HG03159 (cell line): ENCODE results near the gene SIVA1.
A peak's percentile ranks its signal among the peaks of the same experiment; 100 is the strongest.
"Not testable (repeated sequence)": the region's sequence is repeated elsewhere in the genome, so short reads cannot be mapped to it uniquely, and the experiment has no call there.

Experiments
- ATAC-seq: cut with Tn5 transposase; IDR thresholded peaks from one replicate; pipeline ENCODE4 v1.9.1; 2021; ENCODE audit warnings: mild to moderate bottlenecking, moderate library complexity; ENCODE audit not compliant: unreplicated experiment

Gene SIVA1

DNA sequence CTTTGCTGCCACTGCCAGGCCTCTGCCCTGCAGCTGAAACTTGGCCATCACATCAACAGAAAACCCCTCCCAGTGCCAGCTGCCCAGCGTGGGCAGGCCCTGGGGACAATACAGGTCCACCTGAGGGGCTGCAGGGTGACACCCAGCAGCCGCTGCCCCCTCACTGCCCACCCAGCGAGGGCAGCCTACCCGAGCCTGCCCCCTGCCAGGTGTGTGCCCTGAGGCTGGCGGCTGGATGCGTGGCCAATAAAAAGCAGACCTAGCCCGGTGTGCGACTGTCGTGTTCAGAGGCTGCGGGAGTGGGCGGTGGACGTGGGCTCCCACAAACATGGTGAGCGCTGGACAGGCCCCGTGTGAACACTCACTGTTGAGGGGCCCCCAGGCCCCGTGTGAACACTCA is 33.6 kb upstream of the SIVA1 start:
- ATAC-seq, result no peak

DNA sequence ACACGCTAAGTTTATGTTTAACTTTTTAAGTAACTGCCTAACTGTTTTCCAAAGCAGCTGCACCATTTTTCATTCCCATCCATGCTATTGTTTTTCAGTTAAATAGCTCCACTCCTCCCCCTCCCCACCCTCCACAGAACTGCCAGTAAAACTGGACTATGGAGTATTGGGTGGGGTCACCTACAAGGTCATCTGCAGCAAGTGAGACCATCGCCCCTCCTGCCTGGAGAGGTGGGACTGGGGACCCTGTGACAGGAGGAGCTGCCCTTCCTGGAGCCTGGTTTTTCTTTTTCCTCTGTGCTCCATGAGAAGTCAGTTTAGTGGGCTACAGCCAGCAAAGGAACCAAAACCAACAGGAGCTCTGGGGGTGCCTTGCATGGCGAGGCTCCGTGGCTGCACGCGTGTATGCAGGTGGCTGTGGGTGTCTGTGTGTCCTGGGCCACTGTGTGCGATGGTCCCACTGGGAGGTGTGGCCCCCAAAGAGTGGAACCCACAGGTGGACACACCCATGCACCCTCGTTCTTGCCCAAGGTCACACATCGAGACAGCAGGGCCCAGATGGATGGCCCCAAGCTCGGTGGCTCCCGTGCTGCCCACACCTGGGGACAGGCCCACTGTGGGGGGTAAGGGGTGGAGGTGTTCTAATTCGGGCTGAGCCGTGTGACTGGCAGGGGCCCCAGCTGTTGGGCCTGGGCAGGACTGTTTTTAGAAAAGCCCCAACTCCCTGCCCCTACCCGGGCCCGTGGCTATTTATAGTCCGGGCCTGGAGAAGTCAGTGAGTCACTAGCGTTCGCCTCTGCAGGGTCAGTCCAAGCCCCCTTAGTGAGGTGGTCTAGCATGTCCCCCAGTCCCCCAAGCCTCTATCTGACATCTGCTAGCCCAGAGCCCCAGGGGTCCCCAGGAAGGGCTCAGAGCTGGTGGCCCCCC is 31.2 kb upstream of the SIVA1 start:
- no peak for ATAC-seq

DNA sequence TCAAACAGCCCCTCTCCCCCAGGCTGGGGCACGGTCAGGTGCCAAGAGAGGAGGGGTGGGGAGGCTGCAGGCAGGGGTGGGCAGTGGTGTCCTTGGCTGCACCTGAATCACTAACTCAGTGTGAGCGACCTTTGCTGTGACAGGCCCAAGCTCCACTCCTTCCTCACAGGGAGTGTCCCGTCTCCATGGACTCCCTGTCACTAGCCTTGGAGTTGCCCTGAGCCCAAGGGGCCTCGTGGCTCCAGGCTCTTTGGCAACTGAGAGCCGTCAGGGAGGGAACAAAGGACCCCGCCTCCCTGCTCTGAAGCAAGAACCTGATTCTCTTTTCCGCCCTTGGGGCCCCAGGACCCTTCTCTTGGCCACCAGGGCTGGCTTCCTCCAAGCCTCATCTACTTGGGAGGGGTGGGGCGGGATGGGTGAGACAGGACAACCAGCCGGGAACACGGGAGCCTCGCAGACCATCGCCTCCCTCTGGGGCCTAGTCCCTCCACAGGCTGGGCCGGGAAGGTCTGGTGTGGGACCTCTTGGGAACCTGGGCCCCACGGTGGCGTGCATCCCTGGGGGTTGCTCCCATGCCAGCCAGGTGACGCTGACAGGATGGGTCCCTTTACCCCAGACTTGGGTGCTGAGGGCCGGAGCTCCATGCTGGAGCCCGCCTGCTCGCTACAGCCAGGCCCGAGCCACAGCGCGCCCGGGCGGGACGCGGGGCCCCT is 29.9 kb upstream of the SIVA1 start:
- ATAC-seq, result no peak

DNA sequence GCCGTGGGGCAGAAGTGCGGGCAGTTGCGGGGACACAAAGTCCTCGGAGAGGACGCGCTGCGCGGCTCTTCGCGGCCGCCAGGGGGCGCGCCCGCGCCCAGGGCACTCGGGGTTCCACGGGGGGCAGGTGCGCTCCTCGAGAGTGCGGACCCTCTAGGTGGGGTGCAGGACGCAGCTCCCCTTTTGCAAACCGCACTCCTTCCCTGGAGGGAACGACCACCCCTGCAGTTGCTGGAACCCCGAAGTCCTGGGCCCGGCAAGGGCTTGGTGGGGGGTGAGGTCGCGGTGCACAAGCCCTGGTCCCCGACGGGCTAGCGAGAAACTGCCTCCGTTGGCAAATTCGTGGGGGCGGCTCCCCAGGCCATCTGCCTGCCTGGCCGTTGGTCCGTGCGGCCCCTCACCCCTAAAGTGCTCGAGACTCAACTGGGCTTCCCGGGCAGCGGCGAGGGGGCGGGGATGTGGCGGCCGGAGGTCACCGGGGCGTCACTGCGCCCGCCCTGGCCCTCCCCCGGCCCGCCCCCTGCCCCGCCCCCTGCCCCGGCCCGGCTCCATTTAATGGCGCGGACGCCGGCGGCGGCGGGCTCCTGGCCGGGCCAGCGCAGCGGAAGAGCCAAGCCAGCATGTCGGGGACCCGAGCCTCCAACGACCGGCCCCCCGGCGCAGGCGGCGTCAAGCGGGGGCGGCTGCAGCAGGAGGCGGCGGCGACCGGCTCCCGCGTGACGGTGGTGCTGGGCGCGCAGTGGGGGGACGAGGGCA is 29.1 kb upstream of the SIVA1 start, which contains the start of gene ADSS1:
Gene ADSS1, plus strand, starts transcription at position 579 of the 756 bp plus-strand sequence. Its CDS starts 42 bp downstream, at position 621.
- peak; percentile 49 for ATAC-seq

DNA sequence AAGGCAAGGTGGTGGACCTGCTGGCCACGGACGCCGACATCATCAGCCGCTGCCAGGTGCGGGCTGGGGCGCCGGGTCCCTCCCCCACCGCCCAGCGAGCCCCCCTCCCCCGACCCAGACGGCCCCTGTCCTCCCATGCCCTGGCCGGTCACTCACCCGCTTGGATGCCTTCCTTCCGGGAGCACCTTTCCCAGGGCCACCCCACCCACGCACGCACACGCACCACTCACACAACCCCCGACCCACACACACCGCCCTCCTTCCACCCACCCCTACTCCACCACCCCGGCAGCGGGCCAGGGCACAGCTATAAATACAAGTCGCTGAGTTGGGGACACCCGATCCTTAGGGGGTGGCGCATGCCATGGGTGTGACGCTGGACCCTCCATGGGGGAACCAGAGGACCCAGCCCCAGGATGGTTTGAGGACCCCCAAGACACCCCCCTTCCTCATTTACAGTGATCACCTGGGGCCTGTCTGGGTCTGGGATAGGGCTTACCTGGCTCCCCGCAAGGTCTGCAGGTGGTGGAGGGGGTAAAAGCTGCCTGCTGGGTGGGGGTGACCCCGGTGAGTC is 28.5 kb upstream of the SIVA1 start:
- no peak for ATAC-seq

DNA sequence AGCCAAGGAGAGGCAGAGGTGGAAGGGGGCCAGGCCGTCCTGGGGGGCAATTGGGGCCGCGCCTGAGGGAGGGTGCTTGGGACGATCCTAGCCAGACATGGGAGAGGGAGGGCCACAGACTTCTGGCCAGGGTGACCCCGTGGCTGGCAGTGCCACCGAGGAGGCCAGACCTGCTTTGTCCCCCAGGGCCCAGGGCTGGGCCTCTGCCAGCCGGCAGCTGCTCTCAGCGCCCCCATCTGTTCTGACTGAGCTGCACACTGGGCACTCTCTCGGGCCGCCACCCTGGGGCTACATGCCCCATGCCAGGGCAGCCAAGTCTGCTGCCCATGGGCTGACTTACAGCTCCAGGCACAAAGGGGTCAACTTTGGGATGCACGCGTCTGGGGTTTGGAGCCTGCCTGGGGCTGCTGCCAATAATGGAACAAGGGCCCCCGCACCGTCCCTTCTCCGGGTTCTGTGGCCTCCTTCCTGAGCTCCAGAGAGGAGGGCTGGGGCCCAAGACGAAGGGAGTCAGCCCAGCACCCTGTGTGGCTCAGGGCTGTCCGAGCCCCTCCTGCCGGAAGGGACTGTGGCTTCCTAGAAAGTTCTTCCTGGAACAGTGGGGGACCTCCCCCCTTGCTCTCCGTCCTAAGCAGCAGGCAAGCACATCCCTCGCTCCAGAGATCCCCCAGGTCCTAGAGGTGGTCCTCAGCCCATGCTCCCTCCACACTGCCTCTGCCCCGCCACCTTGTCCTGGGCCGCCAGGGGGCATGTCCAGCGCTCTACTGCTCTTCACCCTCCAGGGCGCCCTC is 27.8 kb upstream of the SIVA1 start:
- ATAC-seq, result no peak

DNA sequence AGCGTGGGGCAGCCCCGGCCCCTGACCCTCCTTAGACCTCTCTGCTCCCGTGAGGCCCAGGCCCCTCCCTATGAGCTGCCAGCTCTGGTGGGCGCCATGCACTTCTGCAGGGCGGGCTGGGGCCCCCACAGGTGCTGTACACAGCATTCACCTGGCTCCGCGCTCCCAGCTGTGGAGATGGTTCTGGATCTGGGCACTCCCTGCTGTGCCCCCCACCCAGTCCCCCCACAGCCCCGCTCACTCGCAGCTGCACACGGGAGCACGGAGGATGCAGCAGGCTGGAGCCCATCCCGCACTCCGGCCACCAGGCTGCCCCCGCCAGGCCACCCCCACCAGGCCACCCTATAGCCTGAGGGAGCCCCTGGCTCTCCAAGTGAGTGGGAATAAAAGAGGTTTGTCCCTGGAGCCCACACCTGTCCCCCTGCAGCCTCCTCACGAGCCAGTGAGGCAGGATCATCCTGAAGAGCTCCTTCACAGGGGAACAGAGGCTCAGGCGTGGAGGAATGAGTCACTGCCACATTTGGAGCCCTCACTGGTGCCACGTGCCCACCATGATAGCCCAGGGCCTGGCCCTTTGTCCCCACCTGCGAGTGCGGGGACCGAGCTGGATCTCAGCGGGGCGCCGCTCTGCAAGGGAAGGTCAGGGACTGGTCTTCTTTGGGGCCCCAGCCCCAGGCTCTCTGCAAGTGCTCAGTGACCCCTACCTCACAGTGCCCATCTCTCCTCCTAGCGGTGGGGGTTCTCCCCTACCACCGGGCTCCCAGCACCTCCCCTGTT is 27.0 kb upstream of the SIVA1 start:
- no peak for ATAC-seq

DNA sequence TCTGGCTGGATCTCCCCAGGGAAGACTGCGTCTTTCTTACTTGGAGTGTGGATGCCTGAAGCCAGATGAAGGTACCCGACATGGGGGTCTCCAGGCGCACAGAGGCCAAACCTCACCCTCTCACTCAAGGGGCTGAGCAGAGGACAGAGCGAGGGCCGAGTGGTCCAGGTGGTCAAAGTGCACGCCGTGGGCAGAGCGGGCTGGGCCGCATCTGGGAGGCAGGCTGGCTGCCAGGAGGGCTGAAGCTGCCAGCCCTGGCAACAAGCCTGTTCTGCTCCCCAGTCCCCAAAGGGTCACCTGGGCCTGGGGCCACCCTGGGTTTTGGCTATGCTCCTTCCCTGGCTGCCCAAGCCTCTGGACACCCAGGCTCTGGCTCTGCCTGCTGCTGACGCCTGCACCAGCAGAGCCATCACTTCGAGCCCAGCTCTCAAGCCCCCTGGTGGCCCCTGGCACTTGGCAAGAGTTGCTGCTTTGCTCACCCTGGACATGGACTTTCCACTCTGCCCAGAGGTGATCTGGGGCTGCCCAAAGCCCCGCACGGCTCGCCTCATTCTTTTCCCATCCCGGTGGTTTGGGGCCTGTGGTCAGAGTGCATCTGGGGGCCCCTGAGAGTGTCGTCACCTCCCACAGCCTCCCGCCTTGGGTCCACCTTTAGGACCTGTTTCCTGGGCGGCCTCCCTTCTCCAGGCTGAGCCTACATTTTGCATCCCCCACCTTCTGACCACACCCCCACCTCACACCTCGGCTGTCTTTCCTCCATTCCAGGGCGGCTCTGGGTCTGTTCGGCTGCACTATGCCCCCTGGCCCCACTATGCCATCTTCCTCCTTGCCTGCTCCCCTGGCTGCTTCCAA is 26.1 kb upstream of the SIVA1 start:
- ATAC-seq, result no peak

DNA sequence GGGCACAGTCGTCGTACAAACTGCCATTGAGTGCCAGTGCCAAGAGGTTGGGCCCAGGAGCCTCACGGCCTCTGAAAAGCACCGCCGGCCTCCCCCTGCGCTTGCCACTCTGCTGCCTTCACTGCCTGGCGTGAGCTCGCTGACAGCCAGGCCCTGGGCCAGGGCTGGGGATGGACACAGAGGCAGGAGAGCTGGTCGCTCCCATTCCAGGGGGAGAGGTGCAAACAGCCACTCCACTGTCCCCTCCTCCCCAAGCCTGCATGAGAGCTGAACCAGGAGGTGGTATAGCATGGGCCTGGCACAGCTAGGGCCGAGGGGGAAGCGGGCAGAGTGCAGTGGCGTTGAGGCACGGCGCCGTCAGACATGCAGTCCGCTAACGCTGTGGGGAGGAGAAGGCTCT is 24.3 kb upstream of the SIVA1 start:
- no peak for ATAC-seq

DNA sequence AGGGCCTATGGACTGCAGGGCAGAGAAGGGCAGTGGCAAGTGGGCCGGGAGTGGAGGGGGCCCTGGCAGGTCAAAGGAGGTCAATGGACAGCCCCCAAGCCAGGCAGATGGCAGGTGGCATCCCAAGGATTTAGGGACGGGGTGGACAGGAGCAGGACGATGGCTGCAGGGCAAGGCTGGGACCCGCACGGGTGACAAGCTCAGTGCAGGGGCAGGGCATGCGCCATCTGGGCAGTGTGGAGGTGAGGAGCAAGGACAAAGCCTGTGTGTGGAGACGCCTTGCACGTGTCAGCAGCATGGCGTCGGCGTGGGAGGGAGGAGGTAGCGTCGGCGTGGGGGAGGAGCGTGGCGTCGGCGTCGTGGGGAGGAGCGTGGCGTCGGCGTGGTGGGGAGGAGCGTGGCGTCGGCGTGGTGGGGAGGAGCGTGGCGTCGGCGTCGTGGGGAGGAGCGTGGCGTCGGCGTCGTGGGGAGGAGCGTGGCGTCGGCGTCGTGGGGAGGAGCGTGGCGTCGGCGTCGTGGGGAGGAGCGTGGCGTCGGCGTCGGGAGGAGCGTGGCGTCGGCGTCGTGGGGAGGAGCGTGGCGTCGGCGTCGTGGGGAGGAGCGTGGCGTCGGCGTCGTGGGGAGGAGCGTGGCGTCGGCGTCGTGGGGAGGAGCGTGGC is 23.6 kb upstream of the SIVA1 start:
- not testable (repeated sequence) for ATAC-seq

DNA sequence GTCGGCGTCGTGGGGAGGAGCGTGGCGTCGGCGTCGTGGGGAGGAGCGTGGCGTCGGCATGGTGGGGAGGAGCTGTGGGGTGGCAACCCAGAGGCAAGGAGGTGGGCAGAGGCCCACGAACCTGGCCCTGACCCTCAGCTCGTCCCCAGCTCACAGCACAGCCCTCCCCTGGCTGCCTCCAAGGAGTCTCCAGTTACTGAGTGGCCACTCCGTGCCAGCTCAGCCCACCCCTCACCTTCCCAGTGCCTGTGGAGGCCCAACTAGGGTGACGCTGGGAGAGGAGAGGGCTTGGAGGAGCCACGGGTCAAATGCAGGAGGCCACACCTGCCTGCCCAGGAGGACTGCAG is 23.1 kb upstream of the SIVA1 start:
- ATAC-seq, result no peak

DNA sequence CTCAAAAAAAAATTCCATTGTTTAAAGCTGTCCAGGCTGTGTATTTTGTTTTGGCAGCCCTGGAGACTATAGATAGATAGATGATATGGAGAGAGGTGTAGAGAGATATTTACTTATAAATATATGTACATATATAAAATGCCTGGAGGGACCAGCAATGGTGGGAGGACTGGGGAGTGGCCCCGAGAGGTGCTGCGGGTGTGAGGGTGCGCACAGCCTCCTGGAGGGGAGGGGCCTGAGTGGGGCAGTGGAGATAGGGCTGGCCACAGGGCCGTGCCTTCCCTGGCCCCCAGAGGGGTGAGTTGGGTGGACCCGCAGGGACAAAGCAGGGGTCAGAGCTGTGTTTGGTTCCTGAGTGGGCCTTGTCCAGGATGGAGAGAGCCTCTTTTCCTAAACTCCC is 22.5 kb upstream of the SIVA1 start:
- ATAC-seq, result no peak

DNA sequence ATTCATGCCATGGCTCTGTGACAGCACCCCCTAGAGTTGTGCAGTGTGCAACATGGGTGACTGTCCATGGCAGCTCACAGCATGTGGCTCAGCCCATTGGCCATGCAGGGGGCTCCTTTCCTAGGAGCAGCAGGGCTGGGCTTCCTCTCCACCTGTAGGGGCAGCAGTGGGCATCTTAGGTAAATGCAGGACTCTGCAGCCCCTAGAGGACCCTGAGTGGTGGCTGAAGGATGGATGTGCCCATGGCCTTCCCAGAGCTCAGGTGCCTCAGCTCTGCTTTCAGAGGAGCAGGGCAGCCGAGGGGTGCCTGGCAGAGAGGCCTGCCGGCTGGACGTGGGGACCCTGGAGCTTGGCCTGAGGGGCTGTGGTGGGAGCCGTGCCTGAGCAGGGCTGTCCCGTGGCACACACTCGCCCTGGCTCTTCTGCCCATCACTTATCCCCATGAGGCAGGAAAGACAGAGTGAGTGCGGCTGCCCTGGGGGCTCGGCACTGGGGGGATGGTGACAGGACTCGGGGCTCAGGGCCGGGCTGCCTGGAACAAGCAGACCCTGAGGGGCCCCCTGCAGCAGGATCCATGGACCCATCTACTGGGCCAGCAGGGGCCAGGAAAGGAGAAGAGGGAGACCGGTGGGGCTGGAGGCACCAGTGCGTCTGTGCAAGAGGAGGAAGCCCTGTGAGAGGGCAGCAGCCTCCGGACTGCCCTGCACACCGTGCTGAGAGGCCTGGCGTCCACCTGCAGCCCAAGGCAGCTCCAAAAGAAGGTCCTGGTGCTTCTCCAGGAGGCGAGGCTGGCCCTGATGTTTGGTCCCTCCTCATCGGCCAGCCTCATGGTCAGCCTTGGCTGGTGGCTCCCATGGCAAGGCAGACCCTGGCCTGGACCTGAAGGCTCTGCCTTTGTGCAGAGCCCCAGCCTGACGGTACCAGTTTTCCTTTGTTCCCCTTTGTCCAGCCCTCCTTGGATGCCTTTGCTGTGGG is 21.3 kb upstream of the SIVA1 start:
- ATAC-seq, result no peak

DNA sequence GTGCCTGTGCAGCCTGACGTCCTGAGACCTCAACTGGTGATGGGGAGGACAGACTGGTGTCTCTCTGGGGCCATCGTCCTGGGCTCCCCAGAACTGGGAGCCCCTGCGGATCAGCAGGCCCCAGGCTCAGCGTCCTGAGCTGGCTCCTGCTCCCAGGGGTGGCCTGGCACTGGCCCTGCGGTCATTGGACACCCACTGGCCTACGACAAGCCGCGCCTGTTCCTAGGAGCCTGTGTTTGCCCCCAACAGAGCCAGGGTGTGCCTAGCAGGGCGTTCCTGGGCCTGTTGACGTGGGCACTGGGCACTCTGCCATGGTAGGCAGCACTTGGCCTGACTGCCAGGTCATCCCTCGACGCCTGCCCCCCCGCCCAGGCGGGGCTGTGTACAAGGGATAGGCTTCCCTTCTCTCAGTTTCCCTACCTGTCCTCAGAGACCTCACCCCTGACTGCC is 20.6 kb upstream of the SIVA1 start:
- no peak for ATAC-seq

DNA sequence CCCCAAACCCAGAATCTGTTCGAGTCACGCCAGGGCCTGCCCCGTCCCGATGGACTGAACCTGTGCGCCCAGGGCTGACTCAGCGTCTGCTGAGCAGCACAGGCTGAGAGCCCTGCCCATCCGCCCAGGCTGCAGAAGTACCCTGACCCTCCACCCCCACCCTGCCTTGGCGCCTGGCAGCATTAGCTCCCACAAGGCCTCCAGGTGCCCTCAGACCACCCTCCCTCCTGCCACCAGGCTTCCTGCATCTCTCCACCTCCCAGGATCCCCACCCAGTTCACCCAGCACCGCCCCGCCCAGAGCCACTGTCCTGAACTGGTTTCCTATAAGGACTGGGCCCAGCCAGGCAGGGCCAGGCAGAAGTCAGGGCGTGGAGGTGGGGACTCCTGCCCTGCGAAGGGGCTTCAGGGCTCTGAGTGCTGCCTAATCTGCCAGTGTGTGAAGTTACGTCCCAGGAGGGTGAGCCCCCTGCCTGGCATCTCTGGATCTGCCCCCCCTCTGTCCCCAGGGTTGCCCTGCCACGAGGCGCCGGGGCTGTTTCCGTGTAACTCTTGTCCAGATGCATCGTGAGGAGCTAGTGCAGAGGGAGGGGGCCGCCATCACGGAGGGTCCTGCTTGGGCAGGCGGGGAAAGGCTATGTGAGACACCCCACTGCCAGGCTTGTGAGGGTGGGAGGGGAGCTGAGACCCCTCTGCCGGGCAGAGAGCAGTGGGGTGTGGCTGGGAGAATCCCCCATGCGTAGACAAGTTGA is 19.8 kb upstream of the SIVA1 start:
- no peak for ATAC-seq

DNA sequence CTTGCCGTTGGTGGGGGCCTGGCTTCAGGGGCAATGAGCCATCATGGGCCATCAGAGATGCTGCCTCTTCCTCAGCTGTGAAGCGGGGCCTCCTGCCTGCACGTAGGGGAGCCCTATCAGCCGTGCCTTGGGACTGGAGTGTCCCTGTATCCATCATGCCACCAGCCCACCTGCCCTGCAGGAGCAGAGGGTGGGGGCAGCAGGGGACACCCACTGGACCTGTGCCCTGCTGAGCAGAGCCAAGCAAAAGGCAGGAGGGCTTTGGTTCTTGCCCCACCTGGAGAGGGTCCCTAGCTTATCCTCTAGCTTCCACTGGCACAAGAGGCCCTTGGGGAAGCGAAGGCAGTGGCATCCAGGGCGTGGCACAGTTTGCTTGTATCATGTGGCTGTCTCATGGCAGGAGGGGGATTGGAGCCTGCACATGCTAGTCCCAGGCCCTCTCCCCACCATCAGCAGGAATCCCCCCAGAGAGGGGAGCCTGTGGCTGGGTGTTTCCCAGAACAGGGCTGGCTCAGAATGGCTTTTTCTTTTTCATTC is 18.8 kb upstream of the SIVA1 start:
- ATAC-seq, result no peak
